GM12878 (cell line): ENCODE data around the gene ATP8A1.

Experiments used
- ATF3 ChIP-seq: IDR thresholded peaks from 2 replicates; pipeline ENCODE4 v1.6.1; 2011; ENCODE audit warnings: low read depth, mild to moderate bottlenecking, low read length, moderate library complexity, borderline replicate concordance; ENCODE audit errors: extremely low read depth
- CTCF ChIP-seq, 3 experiments: IDR thresholded peaks in 2 of 3; conservative IDR thresholded peaks in 1 of 3; 2 replicates each; pipeline ENCODE4 v1.5.1; 2011; ENCODE audit warnings: low read depth in 3 of 3, low read length in 3 of 3, mild to moderate bottlenecking in 3 of 3, control low read depth in 2 of 3, moderate library complexity in 2 of 3, inconsistent platforms in 1 of 3, mixed read lengths in 1 of 3; ENCODE audit not compliant: control insufficient read depth in 2 of 3, insufficient read depth in 1 of 3; ENCODE audit errors: extremely low read depth in 1 of 3
- IRF3 ChIP-seq: fragments of 450-650 bp; IDR thresholded peaks from 2 replicates; pipeline ENCODE4 v1.6.1; 2014; ENCODE audit warnings: mild to moderate bottlenecking
- MAX ChIP-seq: IDR thresholded peaks from 2 replicates; pipeline ENCODE4 v1.6.1; 2012; ENCODE audit warnings: low read depth, low read length, improper control_type of control experiment
- STAT1 ChIP-seq: fragments of 450-650 bp; conservative IDR thresholded peaks from 2 replicates; pipeline ENCODE4 v1.6.1; 2014; ENCODE audit warnings: antibody characterized with exemption, mild to moderate bottlenecking
- USF1 ChIP-seq: IDR thresholded peaks from 2 replicates; pipeline ENCODE4 v1.6.1; 2011; ENCODE audit warnings: borderline replicate concordance, low read depth, mild to moderate bottlenecking, moderate library complexity, mixed read lengths, low read length; ENCODE audit not compliant: insufficient read depth; ENCODE audit errors: extremely low read length

GRCh38 chr4:42607011-42607726 is 49.7 kb downstream of the ATP8A1 start:
- no peak for TF ChIP-seq ATF3
- no peak for TF ChIP-seq STAT1
- no peak for TF ChIP-seq IRF3
- no peak for TF ChIP-seq USF1
- TF ChIP-seq MAX: no peak
- no peak for TF ChIP-seq CTCF (IDR thresholded peaks at IDR 0.05 in 2 of 3, conservative IDR thresholded peaks at IDR 0.05 in 1 of 3; ENCODE audit: control insufficient read depth in 2 of 3, extremely low read depth in 1 of 3, insufficient read depth in 1 of 3, low read depth in 3 of 3, low read length in 3 of 3)
